Measurements from ENCODE around the gene PNO1. TPM values are rescaled to one million over a fixed set of nuclear protein-coding genes. Genes with fewer than 3 reads are reported as not detected.

PNO1 gene
- total RNA-seq, 1 experiment from 2014 or later = 72.6 TPM

DNA sequence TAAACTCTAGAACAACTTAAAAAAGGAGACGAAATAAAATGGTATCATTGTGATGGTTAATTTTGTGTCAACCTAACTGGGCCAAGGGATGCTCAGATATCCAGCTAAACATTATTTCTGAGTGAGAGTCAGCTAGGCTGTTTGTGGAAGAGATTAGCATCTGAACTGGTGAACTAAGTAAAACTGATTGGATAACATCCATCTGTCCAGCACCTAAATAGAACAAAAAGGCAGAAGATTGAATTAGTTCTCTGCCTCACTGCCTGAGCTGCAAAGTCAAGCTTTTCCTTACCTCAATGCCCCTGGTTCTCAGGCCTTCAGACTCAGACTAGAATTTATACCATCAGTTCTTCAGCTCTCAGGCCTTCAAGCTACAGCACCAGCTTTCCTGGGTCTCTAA is 64.6 kb downstream of the PNO1 start:
- in situ Hi-C loops (cut with HindIII; ENCODE audit: low pct_unique_long_range_greater_than_20kb, low sequenced_read_pairs) = no loop called here
- DNase-seq (ENCODE audit: low read depth, low spot score) = no peak

DNA sequence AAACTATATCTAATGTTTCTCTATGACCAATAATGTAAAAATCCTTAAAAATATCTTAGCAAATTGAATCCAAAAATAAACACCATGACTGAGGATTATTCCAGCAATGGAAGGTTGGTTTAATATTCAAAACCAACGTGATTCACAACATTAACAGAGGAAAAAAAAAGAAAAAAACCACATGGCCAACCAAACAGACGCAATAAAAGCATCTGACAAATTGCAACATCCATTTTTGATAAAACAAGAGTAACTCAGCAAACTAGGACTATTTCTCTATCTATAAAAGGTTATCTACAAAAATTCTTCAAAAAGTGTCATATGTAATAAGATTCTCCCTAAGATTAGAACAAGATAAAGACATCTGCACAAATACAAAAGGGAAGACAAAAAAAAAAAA is 65.7 kb downstream of the PNO1 start:
- DNase-seq (ENCODE audit: low read depth, low spot score) = no peak
- in situ Hi-C loops (cut with HindIII; ENCODE audit: low pct_unique_long_range_greater_than_20kb, low sequenced_read_pairs) = no loop called here

DNA sequence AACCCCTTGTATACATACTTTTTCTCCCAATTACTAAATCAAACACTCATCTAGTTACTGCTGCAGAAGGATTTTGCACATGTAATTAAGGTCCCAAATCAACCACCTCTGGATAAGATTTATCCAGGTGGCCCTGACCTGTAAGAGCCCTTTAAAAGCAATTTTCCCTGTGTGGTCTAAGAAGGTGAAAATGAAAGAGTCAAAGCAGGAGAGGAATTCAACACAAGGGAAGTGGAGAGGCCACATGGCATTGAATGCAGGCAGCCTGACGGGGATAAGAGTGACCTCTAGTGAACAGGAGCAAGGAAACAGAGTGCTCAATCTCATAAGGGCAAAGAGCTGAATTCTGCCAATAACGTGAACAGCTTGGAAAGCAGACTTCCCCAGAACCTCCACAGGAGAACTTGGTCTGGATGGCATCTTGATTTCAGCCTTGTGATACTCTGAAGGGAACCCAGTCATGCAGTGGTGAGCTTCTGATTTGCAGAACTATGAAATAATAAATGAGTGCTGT is 67.5 kb downstream of the PNO1 start:
- DNase-seq (ENCODE audit: low read depth, low spot score) = peak; percentile 88
- in situ Hi-C loops (cut with HindIII; ENCODE audit: low pct_unique_long_range_greater_than_20kb, low sequenced_read_pairs) = no loop called here

Other genes starting within 250 kb of the PNO1 start
- 36.1 and 43.7 TPM in 2 replicates for gene C1D, start 94.9 kb upstream of the PNO1 start, total RNA-seq (2014; rRNA removed; shearing (Covaris generic))
- gene PPP3R1, start 94.6 kb downstream of the PNO1 start, total RNA-seq (2014; rRNA removed; shearing (Covaris generic)) = 20.3 and 23.6 TPM in 2 replicates
- 28.4 and 34.9 TPM in 2 replicates for gene CNRIP1, start 162.1 kb downstream of the PNO1 start, total RNA-seq (2014; rRNA removed; shearing (Covaris generic))
- gene PLEK, start 207.4 kb downstream of the PNO1 start, total RNA-seq (2014; rRNA removed; shearing (Covaris generic)) = not detected in 2 replicates